ENCODE results near the gene RADX.

RADX gene

DNA sequence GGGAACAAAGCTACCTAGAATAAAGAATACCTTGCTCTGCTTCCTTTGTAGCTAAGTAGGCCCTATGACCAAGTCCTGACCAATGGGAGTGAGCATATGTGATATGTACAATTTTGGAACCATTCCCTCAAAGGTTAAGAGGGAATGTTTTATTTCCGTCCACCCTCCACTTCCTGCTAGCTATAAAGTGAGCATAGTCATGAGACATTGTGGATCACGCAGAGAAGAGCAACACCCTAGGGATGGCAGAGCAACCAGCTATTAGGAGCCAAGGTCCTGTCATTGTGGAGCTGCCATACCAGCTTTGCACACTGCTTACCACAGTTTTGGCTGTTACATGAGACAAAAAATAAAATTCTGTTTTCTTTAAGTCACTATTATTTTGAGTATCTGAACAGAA lies 68.9 kb downstream of the RADX start:
- DNase-seq (ENCODE audit: low read depth) = no peak
- H3K4me3 ChIP-seq (ENCODE audit: low read depth, low read length) = no peak overlapping the region
- TF ChIP-seq, protein P1, sequence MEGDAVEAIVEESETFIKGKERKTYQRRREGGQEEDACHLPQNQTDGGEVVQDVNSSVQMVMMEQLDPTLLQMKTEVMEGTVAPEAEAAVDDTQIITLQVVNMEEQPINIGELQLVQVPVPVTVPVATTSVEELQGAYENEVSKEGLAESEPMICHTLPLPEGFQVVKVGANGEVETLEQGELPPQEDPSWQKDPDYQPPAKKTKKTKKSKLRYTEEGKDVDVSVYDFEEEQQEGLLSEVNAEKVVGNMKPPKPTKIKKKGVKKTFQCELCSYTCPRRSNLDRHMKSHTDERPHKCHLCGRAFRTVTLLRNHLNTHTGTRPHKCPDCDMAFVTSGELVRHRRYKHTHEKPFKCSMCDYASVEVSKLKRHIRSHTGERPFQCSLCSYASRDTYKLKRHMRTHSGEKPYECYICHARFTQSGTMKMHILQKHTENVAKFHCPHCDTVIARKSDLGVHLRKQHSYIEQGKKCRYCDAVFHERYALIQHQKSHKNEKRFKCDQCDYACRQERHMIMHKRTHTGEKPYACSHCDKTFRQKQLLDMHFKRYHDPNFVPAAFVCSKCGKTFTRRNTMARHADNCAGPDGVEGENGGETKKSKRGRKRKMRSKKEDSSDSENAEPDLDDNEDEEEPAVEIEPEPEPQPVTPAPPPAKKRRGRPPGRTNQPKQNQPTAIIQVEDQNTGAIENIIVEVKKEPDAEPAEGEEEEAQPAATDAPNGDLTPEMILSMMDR (conservative IDR thresholded peaks at IDR 0.05; ENCODE audit: low read depth, low read length) = no peak

- DNase-seq (ENCODE audit: low read depth) = no peak
- TF ChIP-seq, protein P1 (conservative IDR thresholded peaks at IDR 0.05; ENCODE audit: low read depth, low read length) = no peak
Measured at GRCh38 chrX:106684207-106684606, 72.4 kb downstream of the RADX start.

GRCh38 chrX:106692425-106693065 lies 80.8 kb downstream of the RADX start:
- TF ChIP-seq, protein P1 (conservative IDR thresholded peaks at IDR 0.05; ENCODE audit: low read depth, low read length) = no peak
- no peak overlapping the region for H3K4me3 ChIP-seq (ENCODE audit: low read depth, low read length)
- no peak for DNase-seq (ENCODE audit: low read depth)

More at GRCh38 chrX:106684207-106684606, 72.4 kb downstream of the RADX start:
- H3K4me3 ChIP-seq (ENCODE audit: low read depth, low read length) = no peak overlapping the region

GRCh38 chrX:106696502-106696901 lies 84.7 kb downstream of the RADX start:
- DNase-seq (ENCODE audit: low read depth) = no peak
- H3K4me3 ChIP-seq (ENCODE audit: low read depth, low read length) = no peak overlapping the region
- TF ChIP-seq, protein P1 (conservative IDR thresholded peaks at IDR 0.05; ENCODE audit: low read depth, low read length) = no peak

DNA sequence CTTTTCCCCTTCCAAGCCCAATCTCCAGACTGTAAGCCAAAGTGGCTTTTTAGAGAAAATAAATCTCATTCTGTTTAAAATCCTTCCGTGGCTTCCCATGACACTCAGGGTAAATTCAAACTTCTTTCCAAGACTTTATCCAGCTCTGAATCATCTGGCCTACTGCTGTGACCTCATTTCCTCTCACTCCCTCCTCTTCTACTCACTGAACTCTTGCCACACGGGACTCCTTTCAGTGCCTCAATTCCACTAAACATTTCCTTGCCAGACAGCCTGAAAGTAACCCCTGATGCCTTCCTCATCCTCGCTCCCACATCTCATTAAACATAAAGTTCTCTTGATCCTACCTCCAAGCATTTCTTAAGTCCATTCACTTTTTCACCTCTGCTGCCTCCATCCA lies 86.9 kb downstream of the RADX start:
- DNase-seq (ENCODE audit: low read depth) = peak; percentile 40
- TF ChIP-seq, protein P1 (conservative IDR thresholded peaks at IDR 0.05; ENCODE audit: low read depth, low read length) = no peak
- H3K4me3 ChIP-seq (ENCODE audit: low read depth, low read length) = no peak overlapping the region

- no peak overlapping the region for H3K4me3 ChIP-seq (ENCODE audit: low read depth, low read length)
- TF ChIP-seq, protein P1 (conservative IDR thresholded peaks at IDR 0.05; ENCODE audit: low read depth, low read length) = no peak
- DNase-seq (ENCODE audit: low read depth) = no peak
Measured at GRCh38 chrX:106702636-106703035, 90.9 kb downstream of the RADX start.

DNA sequence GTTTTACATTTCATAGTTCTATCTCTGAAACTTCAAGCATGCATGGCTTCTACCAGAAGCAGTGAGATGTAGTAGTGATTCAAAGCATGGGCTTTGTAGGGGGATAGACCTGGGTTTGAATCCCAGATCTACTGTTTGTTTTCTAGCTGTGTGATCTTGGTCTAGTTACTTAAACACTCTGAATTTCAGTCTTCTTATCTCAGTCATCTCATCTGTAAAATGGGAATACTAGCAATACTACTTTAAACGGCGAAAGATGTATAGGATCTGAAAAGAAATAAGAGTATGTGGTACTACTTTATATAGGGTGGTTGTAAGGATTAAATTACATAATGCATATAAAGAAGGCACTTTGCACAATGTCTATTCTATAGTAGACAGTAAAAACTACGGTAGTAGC lies 94.7 kb downstream of the RADX start:
- DNase-seq (ENCODE audit: low read depth) = no peak
- TF ChIP-seq, protein P1 (conservative IDR thresholded peaks at IDR 0.05; ENCODE audit: low read depth, low read length) = no peak
- H3K4me3 ChIP-seq (ENCODE audit: low read depth, low read length) = no peak overlapping the region

All from choroid plexus epithelial cell (primary cell).